NOMO-1 treated with dmso at 0.1 percent for 144 hours (cell line): ENCODE data around the gene POLR3A.

Source experiments
- DNase-seq: peaks from one replicate; lab custom pipeline; 2025; ENCODE audit not compliant: unreplicated experiment; lab: John Stamatoyannopoulos, UW

POLR3A gene

DNA sequence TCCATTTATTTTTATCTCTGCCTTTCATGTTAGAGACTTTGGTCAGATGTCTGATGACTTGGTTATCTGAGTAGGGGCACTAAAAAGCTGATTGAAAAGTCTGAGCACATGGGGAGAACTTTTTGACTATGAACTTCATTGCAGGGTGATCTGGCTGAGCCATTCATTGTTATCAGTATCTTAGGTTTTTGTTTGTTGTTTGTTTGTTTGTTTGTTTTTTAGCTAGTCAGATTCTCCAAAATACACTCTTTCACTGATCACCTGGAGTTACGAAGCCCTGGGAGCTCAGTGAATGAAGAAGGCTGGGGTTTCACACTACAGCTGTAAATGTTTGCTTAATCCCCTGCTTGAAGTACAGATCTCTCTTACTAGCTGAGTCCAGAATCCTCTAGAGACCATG is 74.2 kb downstream of the POLR3A start:
- no peak for DNase-seq

GRCh38 chr10:77949167-77949566 is 80.1 kb downstream of the POLR3A start:
- no peak for DNase-seq

DNA sequence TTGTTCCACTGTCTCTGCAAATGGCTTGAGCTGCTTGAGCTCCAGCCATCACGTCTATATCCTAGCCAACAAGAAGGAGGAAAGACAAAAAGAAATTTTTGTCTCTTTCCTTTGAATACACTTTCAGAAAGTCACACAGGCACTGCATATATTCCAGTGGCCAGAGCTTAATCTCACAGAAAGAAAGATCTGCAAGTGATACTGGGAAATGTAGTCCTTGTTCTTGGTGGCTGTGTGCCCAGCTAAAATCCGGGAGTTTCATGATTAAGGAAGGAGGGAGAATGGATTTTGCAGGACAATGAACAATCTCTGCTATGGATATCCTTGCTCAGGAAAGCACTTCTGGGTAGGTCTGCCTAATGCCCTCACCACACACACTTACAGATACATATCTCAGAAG is 83.2 kb downstream of the POLR3A start:
- no peak for DNase-seq

DNA sequence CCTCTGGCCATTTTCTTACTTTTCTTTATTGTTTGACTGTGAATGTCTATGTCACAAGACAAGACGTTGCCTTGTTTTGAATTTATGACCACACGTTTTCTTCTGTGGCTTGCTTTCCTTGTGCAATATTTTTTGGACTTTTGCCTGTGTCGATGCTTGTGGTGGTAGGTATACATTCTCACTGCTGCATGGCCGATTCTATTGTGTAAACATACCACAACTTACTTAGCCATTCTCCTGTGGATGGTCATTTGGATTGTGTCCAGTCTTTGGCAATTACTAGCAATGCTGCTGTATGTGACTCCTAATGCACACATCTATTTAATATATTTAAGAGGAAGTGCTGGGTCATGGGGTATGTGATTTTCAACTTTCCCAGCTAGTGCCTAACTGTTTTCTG is 84.8 kb downstream of the POLR3A start:
- DNase-seq = peak; percentile 45

GRCh38 chr10:77943121-77943901 is 86.0 kb downstream of the POLR3A start:
- DNase-seq = no peak

- DNase-seq = no peak
Measured at GRCh38 chr10:77941790-77942189, 87.5 kb downstream of the POLR3A start.

GRCh38 chr10:77940627-77941026 is 88.7 kb downstream of the POLR3A start:
- DNase-seq = no peak

- no peak for DNase-seq
Measured at GRCh38 chr10:77940225-77940624, 89.1 kb downstream of the POLR3A start.

- no peak for DNase-seq
Measured at GRCh38 chr10:77939561-77940001, 89.7 kb downstream of the POLR3A start.

DNA sequence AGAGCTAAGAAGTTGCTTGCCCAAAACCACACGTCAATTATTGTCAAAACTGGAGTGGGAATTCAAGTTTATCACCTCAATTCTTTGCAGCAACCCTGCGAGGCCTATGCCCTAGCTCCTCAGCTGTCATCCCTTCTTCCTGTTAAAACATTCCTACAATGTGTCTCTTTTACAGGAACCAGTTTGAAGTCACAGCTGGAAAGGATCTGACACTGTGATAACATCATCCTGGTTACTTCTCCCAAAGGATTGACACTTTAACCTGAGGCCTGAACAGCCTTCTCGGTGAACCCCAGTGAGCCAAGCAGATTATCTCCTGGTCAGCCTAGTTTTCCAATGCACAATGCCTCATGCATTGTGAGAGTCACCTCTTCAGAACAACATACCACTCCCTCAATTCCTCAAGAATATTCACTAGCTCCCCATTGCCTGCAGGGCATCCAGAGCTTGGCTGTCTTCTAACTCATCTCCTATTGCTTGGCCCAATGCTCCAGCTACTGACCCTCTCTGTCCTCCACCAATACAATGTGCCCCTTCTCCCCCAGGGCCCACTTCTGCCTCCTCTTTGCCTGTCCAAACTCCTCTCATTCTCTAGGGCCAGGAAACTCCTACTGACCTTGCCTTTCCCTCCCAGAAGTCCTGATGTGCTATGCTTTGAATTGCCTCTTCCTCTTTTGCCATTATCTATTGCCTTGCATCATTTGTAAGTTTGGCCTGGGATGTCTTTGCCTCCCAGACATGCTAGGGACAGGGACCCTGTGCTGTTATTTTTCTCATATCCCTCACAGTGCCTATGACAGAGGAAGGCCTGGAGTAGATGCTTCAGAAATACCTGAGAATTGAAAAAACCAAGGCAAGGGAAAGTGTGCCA is 92.4 kb downstream of the POLR3A start:
- DNase-seq = no peak

GRCh38 chr10:77932016-77932715 is 97.1 kb downstream of the POLR3A start:
- DNase-seq = no peak

- no peak for DNase-seq
Measured at GRCh38 chr10:77927402-77928246, 101.7 kb downstream of the POLR3A start.

- peak; percentile 46 for DNase-seq
Measured at GRCh38 chr10:77926566-77927401, 102.5 kb downstream of the POLR3A start, which contains the start of gene DLG5. Gene DLG5 (minus strand): TSS chr10:77926755. CDS start chr10:77926520, 235 bp downstream.

DNA sequence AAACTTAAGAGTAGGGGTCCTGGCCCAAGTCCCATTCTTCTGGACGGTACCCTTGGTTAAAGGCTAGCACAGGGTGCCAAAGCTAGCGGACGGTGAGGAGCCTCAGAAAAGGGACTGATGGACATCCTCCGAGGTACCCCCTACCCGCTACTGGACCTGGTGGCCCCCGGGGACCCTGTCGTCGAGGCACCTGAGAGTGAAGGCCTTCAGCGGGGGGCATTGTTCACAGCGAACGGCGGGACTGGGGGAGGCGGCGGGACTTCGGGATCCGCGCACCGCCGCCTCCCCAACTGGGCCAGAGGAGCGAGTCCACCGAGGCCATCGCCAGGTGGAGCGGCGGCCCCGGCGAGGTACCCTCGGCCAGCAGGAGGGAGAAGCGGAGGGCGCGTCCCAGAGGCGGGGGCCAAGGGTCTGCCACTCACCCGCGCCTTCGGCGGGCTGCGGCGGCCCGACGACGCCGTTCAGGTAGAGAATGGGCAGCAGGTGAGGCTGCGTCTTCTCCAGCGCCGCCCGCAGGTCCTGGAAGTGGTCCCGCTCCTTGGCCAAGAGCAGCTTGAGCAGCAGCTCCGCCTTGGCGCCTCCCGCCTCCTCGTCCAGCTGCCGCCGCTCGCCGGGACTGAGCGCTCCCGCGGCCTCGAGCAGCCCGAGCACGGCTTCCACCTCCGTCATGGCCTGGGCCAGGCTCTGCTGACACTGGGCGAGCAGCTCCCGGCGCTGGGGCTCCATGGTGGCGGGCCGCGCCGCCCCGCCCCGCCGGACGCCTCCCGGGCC is 103.3 kb downstream of the POLR3A start:
- no peak for DNase-seq

- DNase-seq = no peak
Measured at GRCh38 chr10:77925410-77925794, 103.9 kb downstream of the POLR3A start.

GRCh38 chr10:77922566-77923179 is 106.6 kb downstream of the POLR3A start:
- DNase-seq = no peak

DNA sequence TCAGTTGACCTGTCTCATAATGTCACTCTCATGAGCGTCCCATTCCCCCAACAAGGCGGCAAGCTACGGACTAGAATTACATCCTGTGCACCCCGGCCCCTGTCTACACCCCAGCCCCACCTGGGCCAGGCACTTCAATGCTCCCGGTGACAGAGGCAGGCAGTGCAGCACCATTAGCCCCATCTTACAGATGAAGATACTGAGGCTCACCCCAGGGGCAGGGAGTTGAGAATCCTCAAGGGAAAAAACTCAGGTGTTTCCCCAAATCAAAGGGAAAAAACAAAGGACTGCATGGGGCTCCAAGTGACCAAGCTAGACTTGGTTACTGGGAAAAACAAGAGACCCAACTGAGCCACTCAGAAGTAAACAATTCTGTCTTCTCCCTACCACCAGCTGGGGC is 107.3 kb downstream of the POLR3A start:
- DNase-seq = no peak

DNA sequence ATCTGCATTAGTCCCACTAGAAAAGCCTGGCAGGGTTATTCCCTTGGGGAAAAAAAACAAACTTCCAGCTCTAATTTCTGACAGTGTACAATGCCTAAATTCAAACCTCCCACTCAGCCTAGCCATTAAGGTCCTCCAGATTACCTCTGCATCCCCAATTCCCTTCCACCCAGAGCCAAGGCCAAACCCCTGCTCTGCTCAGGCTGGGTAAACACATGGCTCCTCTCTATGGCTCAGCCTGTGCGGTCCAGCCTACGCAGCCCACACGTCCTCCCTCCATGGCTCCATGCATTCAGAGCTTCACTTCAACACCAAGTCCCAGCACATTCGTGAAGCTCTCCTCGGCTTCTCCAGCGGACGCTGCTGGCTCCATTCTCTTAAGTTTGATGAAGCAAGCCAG is 107.9 kb downstream of the POLR3A start:
- no peak for DNase-seq
